Stimulated activated memory B cell treated with anti-CD40 and anti-IgM and Interleukin-4, amounts not matched to agents 10 μg/mL and 1 μg/mL and 100 μg/mL, for 72 hours (primary cell): Measurements from ENCODE around the gene CELF4.
A peak's percentile ranks its signal among the peaks of the same experiment; 100 is the strongest.

ENCODE experiments used
- ATAC-seq: fragments of 150-1000 bp; cut with Tn5 transposase; 2 replicates; pipeline ENCODE4 v1.10.0; 2021
- H3K27ac Mint-ChIP-seq: one replicate; pipeline ENCODE4 v1.8.0; 2022; ENCODE audit warnings: mild to moderate bottlenecking, mixed read lengths
- H3K27me3 Mint-ChIP-seq: one replicate; pipeline ENCODE4 v1.8.0; 2022; ENCODE audit warnings: mixed read lengths
- H3K36me3 Mint-ChIP-seq: one replicate; pipeline ENCODE4 v1.8.0; 2022; ENCODE audit warnings: mixed read lengths
- H3K4me1 Mint-ChIP-seq: one replicate; pipeline ENCODE4 v1.8.0; 2022; ENCODE audit warnings: mixed read lengths
- H3K4me3 Mint-ChIP-seq: one replicate; pipeline ENCODE4 v1.8.0; 2022; ENCODE audit warnings: mild to moderate bottlenecking, moderate library complexity, mixed read lengths
- H3K9me3 Mint-ChIP-seq: one replicate; pipeline ENCODE4 v1.8.0; 2022; ENCODE audit warnings: mixed read lengths

Gene CELF4

DNA sequence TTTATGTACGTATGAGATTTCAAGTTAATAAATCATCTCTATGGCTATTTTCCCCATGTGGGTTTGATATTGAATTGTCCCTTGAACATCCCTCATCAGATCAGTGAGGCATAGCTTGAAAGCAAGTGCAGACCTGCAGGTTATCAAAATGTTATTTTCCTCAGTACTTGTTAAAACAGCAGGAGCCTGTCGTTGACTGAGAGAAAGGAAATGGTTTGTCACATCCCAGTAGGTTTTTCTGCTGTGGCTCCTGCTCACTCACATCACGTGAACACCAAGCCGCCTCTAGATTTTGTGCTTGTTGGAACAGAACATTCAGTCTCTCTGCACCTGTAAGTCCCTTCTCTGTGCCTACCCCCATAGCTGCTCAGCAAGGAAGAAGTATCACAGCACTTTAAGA, 340.3 kb downstream of the CELF4 start:
- peak overlapping the region; percentile 23 for H3K27ac Mint-ChIP-seq
- no peak overlapping the region for H3K4me3 Mint-ChIP-seq
- ATAC-seq = peak; percentile 12

DNA sequence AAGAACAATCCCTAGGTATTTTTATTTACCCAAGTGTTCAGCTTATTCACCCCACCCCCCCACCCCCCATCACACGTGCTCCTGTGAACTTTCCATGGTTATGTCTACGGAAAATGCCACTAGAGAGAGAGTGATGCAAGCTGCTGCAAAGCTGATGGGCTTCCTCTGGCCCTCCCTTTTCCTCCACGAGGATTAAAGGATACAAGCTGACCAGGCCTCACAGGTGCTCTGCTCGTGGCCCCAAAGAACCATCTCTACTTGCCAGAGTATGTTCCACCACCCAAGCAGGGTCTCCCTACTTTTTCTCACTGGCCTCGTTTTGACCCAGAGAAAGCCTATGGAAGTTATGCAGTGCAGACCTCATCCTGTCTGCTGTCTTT, 342.6 kb downstream of the CELF4 start:
- Mint-ChIP-seq H3K4me1 (peaks cover 21% of the 10 kb centered on the region), H3K27me3 (no peaks in the 10 kb centered on the region), H3K9me3 (no peaks in the 10 kb centered on the region), H3K36me3 (peaks cover 20% of the 10 kb centered on the region), H3K4me3 (no peak overlapping the region), H3K27ac (no peak overlapping the region)
- no peak for ATAC-seq

More for the DNA sequence above, 340.3 kb downstream of the CELF4 start:
- peaks cover 20% of the 10 kb centered on the region for H3K36me3 Mint-ChIP-seq
- H3K9me3 Mint-ChIP-seq = no peaks in the 10 kb centered on the region
- H3K4me1 Mint-ChIP-seq = peaks cover 22% of the 10 kb centered on the region
- no peaks in the 10 kb centered on the region for H3K27me3 Mint-ChIP-seq

DNA sequence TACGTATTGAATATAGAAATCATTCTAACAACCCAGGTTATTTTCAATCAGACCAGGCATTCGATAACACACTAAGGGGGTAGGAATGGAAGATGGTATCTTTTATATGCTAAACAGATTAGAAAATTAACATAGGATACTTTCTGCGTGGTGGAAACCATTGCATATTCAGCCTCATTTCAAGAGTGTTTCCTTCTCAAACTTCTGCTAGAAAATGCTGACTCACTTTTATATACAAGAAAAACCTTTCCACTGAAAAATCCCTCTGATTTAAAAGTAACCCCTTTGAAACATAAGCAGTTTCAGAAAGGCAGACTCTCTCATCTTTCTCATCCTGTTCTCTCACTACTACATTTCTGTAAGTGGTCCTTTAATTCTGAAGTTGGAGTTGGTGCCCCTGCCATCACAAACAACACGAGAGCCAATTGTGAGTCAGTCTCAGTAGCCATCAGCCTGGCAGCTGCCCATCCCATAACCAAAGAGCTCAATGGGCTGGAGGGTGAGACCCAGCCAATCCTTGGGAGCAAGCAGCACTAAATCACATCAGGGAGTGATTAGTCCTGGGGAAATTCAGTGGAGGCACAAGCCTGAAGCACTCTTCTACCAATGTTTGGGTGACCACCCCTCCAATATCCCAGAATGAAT, 343.1 kb downstream of the CELF4 start:
- no peak overlapping the region for H3K27ac Mint-ChIP-seq

DNA sequence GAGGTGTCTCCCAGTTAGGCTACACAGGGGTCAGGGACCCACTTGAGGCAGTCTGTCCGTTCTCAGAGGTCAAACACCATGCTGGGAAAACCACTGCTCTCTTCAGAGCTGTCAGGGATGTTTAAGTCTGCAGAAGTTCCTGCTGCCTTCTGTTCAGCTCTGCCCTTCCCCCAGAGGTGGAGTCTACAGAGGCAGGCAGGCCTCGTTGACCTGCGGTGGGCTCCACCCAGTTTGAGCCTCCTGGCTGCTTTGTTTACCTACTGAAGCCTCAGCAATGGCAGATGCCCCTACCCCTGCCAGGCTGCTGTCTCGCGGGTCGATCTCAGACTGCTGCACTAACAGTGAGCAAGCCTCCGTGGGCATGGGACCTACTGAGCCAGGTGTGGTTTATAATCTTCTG, 346.3 kb downstream of the CELF4 start:
- H3K9me3 Mint-ChIP-seq = peaks cover 3% of the 10 kb centered on the region
- no peak overlapping the region for H3K4me3 Mint-ChIP-seq
- H3K27me3 Mint-ChIP-seq = no peaks in the 10 kb centered on the region
- H3K27ac Mint-ChIP-seq = no peak overlapping the region
- H3K36me3 Mint-ChIP-seq = peaks cover 36% of the 10 kb centered on the region
- H3K4me1 Mint-ChIP-seq = peaks cover 4% of the 10 kb centered on the region
- no peak for ATAC-seq

More for the DNA sequence above, 343.1 kb downstream of the CELF4 start:
- Mint-ChIP-seq H3K9me3 (no peaks in the 10 kb centered on the region), H3K27me3 (no peaks in the 10 kb centered on the region), H3K36me3 (peaks cover 20% of the 10 kb centered on the region), H3K4me3 (no peak overlapping the region), H3K4me1 (peaks cover 21% of the 10 kb centered on the region)
- ATAC-seq = no peak

DNA sequence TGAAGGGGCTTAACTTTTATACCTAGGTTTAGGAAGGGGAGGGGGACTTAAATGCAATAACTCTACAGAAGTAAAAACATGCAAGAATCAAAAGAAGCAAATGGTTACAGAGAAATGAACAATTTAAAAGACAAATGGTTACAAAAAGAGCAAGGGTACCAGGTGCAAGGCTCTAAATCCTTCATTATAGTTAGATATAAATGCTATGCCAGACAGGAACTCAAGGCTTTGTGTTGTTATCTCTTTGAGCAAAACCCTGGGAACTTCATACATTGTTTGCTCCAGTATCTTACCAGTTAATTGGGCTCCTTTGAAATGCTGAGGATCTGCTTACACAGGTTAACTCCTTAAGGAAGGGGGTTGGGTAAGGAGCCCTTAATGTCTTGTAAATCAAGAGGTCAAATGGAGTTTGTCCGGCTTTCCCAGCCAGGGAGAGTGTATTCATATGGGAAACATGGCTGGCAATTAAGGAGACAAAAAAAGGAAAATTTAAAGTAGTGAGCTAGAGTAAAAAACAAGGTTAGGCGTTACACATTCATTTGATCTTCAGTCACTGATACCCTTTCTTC, 347.5 kb downstream of the CELF4 start:
- ATAC-seq = no peak
- Mint-ChIP-seq H3K36me3 (peaks cover 36% of the 10 kb centered on the region), H3K9me3 (peaks cover 3% of the 10 kb centered on the region), H3K4me3 (no peak overlapping the region), H3K27ac (no peak overlapping the region), H3K4me1 (peaks cover 4% of the 10 kb centered on the region), H3K27me3 (no peaks in the 10 kb centered on the region)

DNA sequence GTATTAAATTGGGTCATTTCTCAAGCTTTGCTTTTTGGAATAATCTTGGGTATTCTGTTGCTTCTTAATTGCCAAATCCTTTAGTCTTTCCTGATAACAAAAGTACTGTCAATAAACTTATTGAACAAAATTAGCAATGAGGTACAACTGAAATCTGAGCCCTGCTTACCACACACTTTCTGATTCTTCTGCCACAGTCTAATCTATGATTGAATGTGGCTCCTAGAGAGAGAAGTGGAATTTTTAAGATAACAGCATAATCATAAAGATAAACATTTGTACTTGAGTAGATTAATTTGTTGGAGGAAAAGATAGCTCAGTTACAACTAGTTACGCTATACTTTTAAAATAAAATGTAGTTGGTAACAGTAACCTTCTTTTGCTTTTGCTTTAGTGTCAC, 354.8 kb downstream of the CELF4 start:
- Mint-ChIP-seq H3K9me3 (peaks cover 3% of the 10 kb centered on the region), H3K27ac (no peak overlapping the region), H3K4me3 (no peak overlapping the region), H3K27me3 (no peaks in the 10 kb centered on the region), H3K4me1 (no peaks in the 10 kb centered on the region), H3K36me3 (peaks cover 11% of the 10 kb centered on the region)
- no peak for ATAC-seq

DNA sequence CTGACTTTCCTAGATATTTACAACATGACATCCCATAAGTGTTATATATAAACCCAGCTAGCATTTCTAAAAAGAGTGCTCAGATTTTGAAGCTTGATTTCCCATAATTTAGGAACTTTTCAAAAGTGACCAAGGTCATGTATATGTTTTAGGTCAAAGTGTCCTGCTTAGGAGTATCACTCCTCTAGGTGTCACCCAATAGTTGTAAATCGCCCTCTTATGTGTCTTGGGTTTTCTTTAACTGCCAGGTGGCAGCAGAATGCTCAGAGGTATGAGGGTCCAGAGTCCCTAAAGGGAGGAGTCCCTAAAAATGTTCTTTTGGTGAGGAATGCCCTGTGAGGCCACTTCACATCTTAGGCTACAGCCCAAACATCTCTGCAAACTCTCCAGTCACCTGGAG, 358.3 kb downstream of the CELF4 start:
- Mint-ChIP-seq H3K4me3 (no peak overlapping the region), H3K9me3 (peaks cover 5% of the 10 kb centered on the region), H3K36me3 (peaks cover 13% of the 10 kb centered on the region), H3K4me1 (no peaks in the 10 kb centered on the region), H3K27me3 (no peaks in the 10 kb centered on the region), H3K27ac (no peak overlapping the region)
- no peak for ATAC-seq

DNA sequence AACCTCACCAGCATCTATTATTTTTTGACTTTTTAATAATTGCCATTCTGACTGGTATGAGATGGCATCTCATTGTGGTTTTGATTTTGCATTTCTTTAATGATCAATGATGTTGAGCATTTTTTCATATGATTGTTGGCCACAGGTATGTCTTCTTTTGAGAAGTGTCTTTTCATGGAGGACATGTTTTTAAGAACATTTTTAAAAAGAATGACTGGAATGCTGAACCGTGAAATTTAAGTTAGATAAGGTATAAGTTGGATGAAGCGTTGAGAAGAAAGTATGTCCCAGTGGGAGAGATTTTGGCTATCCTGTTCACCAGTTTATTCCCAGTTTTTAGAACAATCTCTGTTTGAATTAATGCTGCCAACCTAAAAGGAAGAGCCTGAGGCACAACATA, 365.9 kb downstream of the CELF4 start:
- no peak for ATAC-seq
- peaks cover 18% of the 10 kb centered on the region for H3K9me3 Mint-ChIP-seq
- no peaks in the 10 kb centered on the region for H3K4me1 Mint-ChIP-seq
- no peak overlapping the region for H3K4me3 Mint-ChIP-seq
- no peaks in the 10 kb centered on the region for H3K27me3 Mint-ChIP-seq
- peaks cover 56% of the 10 kb centered on the region for H3K36me3 Mint-ChIP-seq
- H3K27ac Mint-ChIP-seq = no peak overlapping the region
